HUES64 (cell line): Measurements from ENCODE around the gene FOXN3.
"Not testable (repeated sequence)": the region's sequence is repeated elsewhere in the genome, so short reads cannot be mapped to it uniquely, and the experiment has no call there.

Experiments used
- H3K27ac ChIP-seq: 2 replicates; pipeline ENCODE4 v1.7.0; 2013; ENCODE audit warnings: low read depth, low read length, inconsistent platforms
- H3K27me3 ChIP-seq: 2 replicates; pipeline ENCODE4 v1.6.1; 2013; ENCODE audit warnings: mild to moderate bottlenecking, low read length; ENCODE audit not compliant: insufficient read depth
- H3K36me3 ChIP-seq: 2 replicates; pipeline ENCODE4 v1.6.1; 2013; ENCODE audit warnings: mild to moderate bottlenecking, low read length; ENCODE audit not compliant: insufficient read depth
- H3K4me1 ChIP-seq: 2 replicates; pipeline ENCODE4 v1.6.1; 2013; ENCODE audit warnings: mild to moderate bottlenecking, low read length, moderate library complexity; ENCODE audit not compliant: insufficient read depth
- H3K4me3 ChIP-seq: 2 replicates; pipeline ENCODE4 v1.5.1; 2013; ENCODE audit warnings: mild to moderate bottlenecking, low read length, moderate library complexity
- H3K9ac ChIP-seq: 2 replicates; pipeline ENCODE4 v1.6.1; 2013; ENCODE audit warnings: mild to moderate bottlenecking, low read depth, low read length
- H3K9me3 ChIP-seq: 2 replicates; pipeline ENCODE4 v1.6.1; 2013; ENCODE audit warnings: low read depth, low read length; ENCODE audit not compliant: insufficient read depth
- WGBS: fragments of 150-250, 120-280 bp; methylation state at CpG from one replicate; pipeline ENCODE4 v1.1.7; 2013; ENCODE audit warnings: missing lambda C conversion rate; 5-methylcytosine and 5-hydroxymethylcytosine counted together

FOXN3 gene

GRCh38 chr14:89214221-89214965, 202.6 kb downstream of the FOXN3 start:
- no peaks in the 10 kb centered on the region for H3K27me3 ChIP-seq
- WGBS = 91% methylated on average over 14 of the region's 14 CpGs
- peaks cover 20% of the 10 kb centered on the region for H3K4me1 ChIP-seq
- H3K27ac ChIP-seq = no peak overlapping the region
- H3K9ac ChIP-seq = no peak overlapping the region
- H3K9me3 ChIP-seq = no peaks in the 10 kb centered on the region
- no peak overlapping the region for H3K4me3 ChIP-seq
- H3K36me3 ChIP-seq = peaks cover 2% of the 10 kb centered on the region; the same call in 1 of the 2 replicates

DNA sequence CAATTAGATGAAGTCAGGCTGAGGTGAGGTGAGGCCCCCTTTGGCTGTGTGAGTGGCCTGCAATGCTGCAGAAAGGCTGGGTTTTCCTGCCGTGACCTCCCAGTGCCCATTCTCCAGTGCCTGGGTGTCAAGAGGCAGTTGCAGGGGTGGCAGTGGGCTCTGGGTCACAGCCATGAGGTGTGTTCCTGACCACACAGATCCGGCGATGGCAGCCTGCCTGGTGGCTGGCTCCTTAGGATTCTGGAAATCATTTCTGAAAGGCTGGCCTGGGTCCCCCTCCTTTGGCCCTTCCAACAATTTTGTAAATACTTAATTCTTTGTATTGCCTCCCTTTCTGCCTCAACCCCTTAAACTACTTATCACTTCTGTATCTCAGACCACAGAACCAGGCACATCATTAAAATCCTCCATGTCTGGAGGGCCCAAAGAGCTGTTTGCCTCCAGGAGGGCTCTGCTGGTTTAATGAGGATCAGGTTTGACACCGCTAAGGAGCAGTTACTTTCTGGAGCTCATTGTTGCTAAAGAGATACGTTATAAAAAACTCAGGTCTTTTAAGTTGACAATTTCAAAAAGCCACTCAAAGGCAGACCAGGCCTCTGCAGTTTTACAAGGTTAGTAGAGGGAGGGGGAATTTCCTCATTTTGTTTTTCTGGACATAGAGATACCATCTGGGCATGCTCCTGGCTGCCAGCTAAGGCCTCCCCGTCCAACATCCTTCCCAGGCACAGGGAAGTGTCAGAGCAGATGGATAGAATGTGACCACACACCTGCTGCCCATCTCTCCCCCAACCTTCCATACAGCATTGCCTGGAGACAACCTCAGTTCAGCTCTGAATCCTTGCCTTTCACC, 204.4 kb downstream of the FOXN3 start:
- H3K27ac ChIP-seq = no peak overlapping the region
- no peaks in the 10 kb centered on the region for H3K36me3 ChIP-seq
- H3K9me3 ChIP-seq = no peaks in the 10 kb centered on the region
- H3K27me3 ChIP-seq = no peaks in the 10 kb centered on the region
- no peak overlapping the region for H3K4me3 ChIP-seq
- H3K4me1 ChIP-seq = peaks cover 29% of the 10 kb centered on the region
- no peak overlapping the region for H3K9ac ChIP-seq
- 80% methylated on average over 6 of the region's 6 CpGs for WGBS

- H3K27me3 ChIP-seq = no peaks in the 10 kb centered on the region
- H3K27ac ChIP-seq = no peak overlapping the region
- H3K36me3 ChIP-seq = no peaks in the 10 kb centered on the region
- WGBS = 86% methylated on average over 3 of the region's 3 CpGs
- peaks cover 39% of the 10 kb centered on the region for H3K4me1 ChIP-seq
- H3K9ac ChIP-seq = no peak overlapping the region
- no peaks in the 10 kb centered on the region for H3K9me3 ChIP-seq
- H3K4me3 ChIP-seq = no peak overlapping the region
Measured at GRCh38 chr14:89209558-89209957, 207.5 kb downstream of the FOXN3 start.

- Histone ChIP-seq H3K9ac (no peak overlapping the region), H3K9me3 (no peaks in the 10 kb centered on the region), H3K4me1 (peaks cover 52% of the 10 kb centered on the region), H3K27me3 (no peaks in the 10 kb centered on the region), H3K27ac (no peak overlapping the region), H3K4me3 (no peak overlapping the region), H3K36me3 (no peaks in the 10 kb centered on the region)
- WGBS = 89% methylated on average over 7 of the region's 7 CpGs
Measured at GRCh38 chr14:89207925-89208328, 209.1 kb downstream of the FOXN3 start.

DNA sequence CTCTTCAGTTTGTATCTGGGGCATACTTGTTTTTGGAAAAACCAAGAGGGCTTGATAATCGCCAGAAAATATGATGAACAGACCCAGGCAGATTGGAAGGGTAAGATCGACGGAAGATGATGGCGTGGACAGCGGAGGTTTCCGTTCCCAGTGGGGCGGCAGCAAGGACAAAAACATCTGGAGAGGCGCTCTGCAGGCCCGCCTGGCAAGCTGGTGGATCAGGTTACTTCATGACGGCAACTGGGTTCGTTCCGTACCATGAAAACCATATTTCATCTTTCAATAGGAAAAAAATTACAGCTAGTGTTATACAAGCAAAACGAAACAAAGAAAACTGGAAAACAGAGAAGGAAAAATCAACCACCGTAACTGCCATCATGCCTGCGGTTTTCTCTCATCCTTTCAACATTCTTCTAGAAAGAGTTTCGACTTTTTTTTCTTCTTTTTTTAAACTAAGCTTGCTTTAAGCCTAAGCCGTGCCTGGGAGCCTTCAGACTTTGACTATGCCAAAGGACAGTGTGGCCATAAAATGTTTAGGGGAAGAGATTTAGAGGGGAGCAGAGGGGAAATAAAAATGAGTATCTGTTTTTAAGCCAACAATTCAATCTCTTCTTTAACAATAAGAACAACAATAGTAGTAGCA, 210.5 kb downstream of the FOXN3 start:
- no peaks in the 10 kb centered on the region for H3K9me3 ChIP-seq
- H3K9ac ChIP-seq = no peak overlapping the region
- no peak overlapping the region for H3K27ac ChIP-seq
- H3K4me1 ChIP-seq = peaks cover 59% of the 10 kb centered on the region
- H3K27me3 ChIP-seq = no peaks in the 10 kb centered on the region
- 94% methylated on average over 17 of the region's 17 CpGs for WGBS
- no peaks in the 10 kb centered on the region for H3K36me3 ChIP-seq
- no peak overlapping the region for H3K4me3 ChIP-seq

DNA sequence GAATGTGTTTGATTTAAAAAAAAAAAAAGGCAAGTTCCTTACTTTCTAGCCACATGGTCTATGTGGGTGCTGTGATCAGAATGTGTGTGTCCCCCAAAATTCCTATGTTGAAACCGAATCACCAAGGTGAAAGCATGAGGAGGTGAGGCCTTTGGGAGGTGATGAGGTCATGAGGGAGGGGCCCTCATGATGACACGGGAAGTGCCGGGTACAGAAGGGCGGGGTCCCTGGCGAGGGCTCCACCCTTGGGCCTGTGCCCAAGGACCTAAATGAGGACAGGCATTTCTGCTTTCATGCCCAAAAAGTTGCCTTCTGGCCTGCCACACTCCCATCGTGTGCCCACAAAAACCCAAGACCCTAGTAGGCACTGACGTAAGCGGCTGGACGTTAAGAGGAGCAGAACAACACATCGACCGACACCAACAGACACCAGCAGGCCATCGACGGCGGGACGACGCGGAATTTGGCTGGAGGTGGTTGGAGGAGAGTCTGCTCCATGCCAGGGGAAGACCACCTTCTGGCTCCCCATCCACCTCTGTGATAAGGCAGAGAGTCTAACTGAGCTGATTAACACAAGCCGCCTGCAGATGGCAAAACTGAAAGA, 211.8 kb downstream of the FOXN3 start:
- 95% methylated on average over 18 of the region's 18 CpGs for WGBS
- Histone ChIP-seq H3K9ac (no peak overlapping the region), H3K4me3 (no peak overlapping the region), H3K27me3 (no peaks in the 10 kb centered on the region), H3K9me3 (no peaks in the 10 kb centered on the region), H3K36me3 (no peaks in the 10 kb centered on the region), H3K4me1 (peaks cover 52% of the 10 kb centered on the region), H3K27ac (no peak overlapping the region)

- 90% methylated on average over 10 of the region's 10 CpGs for WGBS
- H3K9me3 ChIP-seq = no peaks in the 10 kb centered on the region
- H3K4me1 ChIP-seq = peaks cover 39% of the 10 kb centered on the region
- H3K4me3 ChIP-seq = no peak overlapping the region
- no peaks in the 10 kb centered on the region for H3K36me3 ChIP-seq
- no peak overlapping the region for H3K27ac ChIP-seq
- H3K9ac ChIP-seq = no peak overlapping the region
- H3K27me3 ChIP-seq = no peaks in the 10 kb centered on the region
Measured at GRCh38 chr14:89202413-89203190, 214.4 kb downstream of the FOXN3 start.

GRCh38 chr14:89201645-89202044, 215.4 kb downstream of the FOXN3 start:
- Histone ChIP-seq H3K4me3 (no peak overlapping the region), H3K4me1 (peaks cover 30% of the 10 kb centered on the region), H3K9ac (no peak overlapping the region), H3K27ac (no peak overlapping the region), H3K9me3 (no peaks in the 10 kb centered on the region), H3K36me3 (no peaks in the 10 kb centered on the region), H3K27me3 (no peaks in the 10 kb centered on the region)
- WGBS = over 99% methylated on average over 4 of the region's 4 CpGs

- H3K27me3 ChIP-seq, H3K9me3 ChIP-seq, H3K4me3 ChIP-seq, H3K9ac ChIP-seq, H3K27ac ChIP-seq, H3K36me3 ChIP-seq: not testable (repeated sequence)
- H3K4me1 ChIP-seq = peaks cover 20% of the 10 kb centered on the region
- 98% methylated on average over 2 of the region's 3 CpGs for WGBS
Measured at GRCh38 chr14:89199357-89199756, 217.7 kb downstream of the FOXN3 start.

DNA sequence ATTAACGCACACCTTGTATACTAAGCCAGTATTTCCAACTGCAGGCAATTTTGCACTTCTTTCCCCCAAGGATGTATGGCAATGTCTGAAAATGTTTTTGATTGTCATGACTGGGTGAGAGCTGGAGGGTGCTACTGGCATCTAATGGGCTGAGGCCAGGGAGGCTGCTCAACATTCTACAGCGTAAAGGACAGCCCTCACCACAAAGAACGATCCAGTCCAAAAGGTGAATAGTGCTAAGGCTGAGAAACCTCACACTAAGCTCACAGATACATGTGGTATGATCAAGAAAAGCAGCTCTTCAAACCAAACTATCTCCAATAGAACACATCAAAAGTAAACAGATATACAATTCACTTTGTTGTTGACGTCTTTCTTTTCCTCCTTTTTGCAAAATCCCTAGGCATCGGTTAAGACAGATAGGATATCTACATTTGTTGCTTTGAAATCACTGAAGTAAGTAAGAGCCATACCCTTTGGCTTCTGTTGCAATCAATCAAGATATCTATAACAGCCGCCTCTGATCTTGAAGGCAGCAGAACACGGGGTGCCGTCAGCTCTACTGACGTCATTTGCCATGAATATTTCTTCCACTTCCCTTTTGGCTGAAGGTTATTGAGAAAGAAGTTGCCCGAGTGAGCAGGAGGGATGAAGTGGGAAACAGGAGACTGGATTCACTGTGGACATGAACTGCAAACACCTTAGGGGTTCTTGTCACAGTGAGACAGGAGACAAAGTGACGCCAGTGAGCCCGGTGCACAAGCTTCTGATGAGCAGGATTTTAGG, 218.3 kb downstream of the FOXN3 start:
- 89% methylated on average over 12 of the region's 12 CpGs for WGBS
- Histone ChIP-seq H3K9me3 (0 out of 2 replicates have a peak, but pooled peaks cover 3% of the 10 kb centered on the region), H3K4me3 (no peak overlapping the region), H3K4me1 (peaks cover 14% of the 10 kb centered on the region), H3K27me3 (no peaks in the 10 kb centered on the region), H3K36me3 (peaks cover 4% of the 10 kb centered on the region; the same call in 1 of the 2 replicates), H3K27ac (no peak overlapping the region), H3K9ac (no peak overlapping the region)
